ENCODE data around the gene DOK5. TPM values are rescaled to one million over a fixed set of nuclear protein-coding genes. Genes with fewer than 3 reads are reported as not detected.

Gene DOK5
- total and polyA plus RNA-seq, 2 donors, result 4.2 to 20.4 TPM

- no peaks in the 10 kb centered on the region for H3K36me3 ChIP-seq (ENCODE audit: insufficient read depth)
- 68% methylated on average over 6 of the region's 6 CpGs for WGBS
- H3K4me3 ChIP-seq (ENCODE audit: low read depth, low read length), result no peak overlapping the region
- H3K4me1 ChIP-seq (ENCODE audit: insufficient read depth), result no peaks in the 10 kb centered on the region
- no peak for DNase-seq (ENCODE audit: extremely low spot score)
- H3K27ac ChIP-seq (ENCODE audit: low read depth), result no peak overlapping the region
These were observed 18.4 kb upstream of the DOK5 start for GRCh38 chr20:54456961-54457360.

GRCh38 chr20:54458219-54458618 is 17.2 kb upstream of the DOK5 start:
- Histone ChIP-seq H3K4me1 (ENCODE audit: insufficient read depth) (no peaks in the 10 kb centered on the region), H3K4me3 (ENCODE audit: low read depth, low read length) (no peak overlapping the region), H3K36me3 (ENCODE audit: insufficient read depth) (no peaks in the 10 kb centered on the region), H3K27ac (ENCODE audit: low read depth) (no peak overlapping the region)
- no peak for DNase-seq (ENCODE audit: extremely low spot score)
- 69% methylated on average over 1 of the region's 1 CpG for WGBS

- DNase-seq (ENCODE audit: extremely low spot score), result no peak
- WGBS, result 78% methylated on average over 4 of the region's 4 CpGs
- H3K4me1 ChIP-seq (ENCODE audit: insufficient read depth), result no peaks in the 10 kb centered on the region
- H3K27ac ChIP-seq (ENCODE audit: low read depth), result no peak overlapping the region
- H3K36me3 ChIP-seq (ENCODE audit: insufficient read depth), result no peaks in the 10 kb centered on the region
- H3K4me3 ChIP-seq (ENCODE audit: low read depth, low read length), result no peak overlapping the region
These were observed 16.1 kb upstream of the DOK5 start for GRCh38 chr20:54459279-54459678.

- 83% methylated on average over 1 of the region's 1 CpG for WGBS
- H3K4me3 ChIP-seq (ENCODE audit: low read depth, low read length), result no peak overlapping the region
- H3K27ac ChIP-seq (ENCODE audit: low read depth), result no peak overlapping the region
These were observed 11.4 kb upstream of the DOK5 start for GRCh38 chr20:54464003-54464402.

GRCh38 chr20:54466127-54466526 is 9.3 kb upstream of the DOK5 start:
- no peak overlapping the region for H3K4me3 ChIP-seq (ENCODE audit: low read depth, low read length)
- H3K4me1 ChIP-seq (ENCODE audit: insufficient read depth), result no peaks in the 10 kb centered on the region
- no peak for DNase-seq (ENCODE audit: extremely low spot score)
- H3K36me3 ChIP-seq (ENCODE audit: insufficient read depth), result no peaks in the 10 kb centered on the region
- WGBS, result 89% methylated on average over 3 of the region's 3 CpGs
- no peak overlapping the region for H3K27ac ChIP-seq (ENCODE audit: low read depth)

More at GRCh38 chr20:54464003-54464402, 11.4 kb upstream of the DOK5 start:
- Histone ChIP-seq H3K36me3 (ENCODE audit: insufficient read depth) (no peaks in the 10 kb centered on the region), H3K4me1 (ENCODE audit: insufficient read depth) (no peaks in the 10 kb centered on the region)
- DNase-seq (ENCODE audit: extremely low spot score), result no peak

GRCh38 chr20:54467622-54468021 is 7.8 kb upstream of the DOK5 start:
- no peak for DNase-seq (ENCODE audit: extremely low spot score)
- Histone ChIP-seq H3K4me3 (ENCODE audit: low read depth, low read length) (no peak overlapping the region), H3K27ac (ENCODE audit: low read depth) (no peak overlapping the region), H3K36me3 (ENCODE audit: insufficient read depth) (no peaks in the 10 kb centered on the region), H3K4me1 (ENCODE audit: insufficient read depth) (no peaks in the 10 kb centered on the region)
- 85% methylated on average over 2 of the region's 2 CpGs for WGBS

GRCh38 chr20:54468082-54468481 is 7.3 kb upstream of the DOK5 start:
- Histone ChIP-seq H3K4me3 (ENCODE audit: low read depth, low read length) (no peak overlapping the region), H3K4me1 (ENCODE audit: insufficient read depth) (no peaks in the 10 kb centered on the region), H3K36me3 (ENCODE audit: insufficient read depth) (no peaks in the 10 kb centered on the region), H3K27ac (ENCODE audit: low read depth) (no peak overlapping the region)
- 70% methylated on average over 3 of the region's 3 CpGs for WGBS
- no peak for DNase-seq (ENCODE audit: extremely low spot score)

GRCh38 chr20:54469293-54469692 is 6.1 kb upstream of the DOK5 start:
- Histone ChIP-seq H3K4me3 (ENCODE audit: low read depth, low read length) (no peak overlapping the region), H3K36me3 (ENCODE audit: insufficient read depth) (no peaks in the 10 kb centered on the region), H3K4me1 (ENCODE audit: insufficient read depth) (no peaks in the 10 kb centered on the region), H3K27ac (ENCODE audit: low read depth) (no peak overlapping the region)
- WGBS, result 44% methylated on average over 2 of the region's 2 CpGs
- DNase-seq (ENCODE audit: extremely low spot score), result no peak

- no peak overlapping the region for H3K4me3 ChIP-seq (ENCODE audit: low read depth, low read length)
- WGBS, result 47% methylated on average over 1 of the region's 1 CpG
- no peak for DNase-seq (ENCODE audit: extremely low spot score)
- H3K27ac ChIP-seq (ENCODE audit: low read depth), result no peak overlapping the region
- H3K36me3 ChIP-seq (ENCODE audit: insufficient read depth), result no peaks in the 10 kb centered on the region
- H3K4me1 ChIP-seq (ENCODE audit: insufficient read depth), result no peaks in the 10 kb centered on the region
These were observed 5.4 kb upstream of the DOK5 start for GRCh38 chr20:54469952-54470351.

- Histone ChIP-seq H3K4me3 (ENCODE audit: low read depth, low read length) (no peak overlapping the region), H3K27ac (ENCODE audit: low read depth) (no peak overlapping the region), H3K4me1 (ENCODE audit: insufficient read depth) (no peaks in the 10 kb centered on the region), H3K36me3 (ENCODE audit: insufficient read depth) (no peaks in the 10 kb centered on the region)
- 97% methylated on average over 15 of the region's 15 CpGs for WGBS
- no peak for DNase-seq (ENCODE audit: extremely low spot score)
These were observed 4.7 kb upstream of the DOK5 start for GRCh38 chr20:54470697-54471096.

- H3K36me3 ChIP-seq (ENCODE audit: insufficient read depth), result no peaks in the 10 kb centered on the region
- no peaks in the 10 kb centered on the region for H3K4me1 ChIP-seq (ENCODE audit: insufficient read depth)
- H3K27ac ChIP-seq (ENCODE audit: low read depth), result no peak overlapping the region
- H3K4me3 ChIP-seq (ENCODE audit: low read depth, low read length), result no peak overlapping the region
- 88% methylated on average over 5 of the region's 5 CpGs for WGBS
- DNase-seq (ENCODE audit: extremely low spot score), result no peak
These were observed 2.8 kb upstream of the DOK5 start for GRCh38 chr20:54472607-54473006.

GRCh38 chr20:54473340-54473739 is 2.1 kb upstream of the DOK5 start:
- Histone ChIP-seq H3K4me3 (ENCODE audit: low read depth, low read length) (no peak overlapping the region), H3K4me1 (ENCODE audit: insufficient read depth) (no peaks in the 10 kb centered on the region), H3K36me3 (ENCODE audit: insufficient read depth) (no peaks in the 10 kb centered on the region), H3K27ac (ENCODE audit: low read depth) (no peak overlapping the region)
- WGBS, result 90% methylated on average over 7 of the region's 7 CpGs
- no peak for DNase-seq (ENCODE audit: extremely low spot score)

GRCh38 chr20:54474046-54474445 is 1.3 kb upstream of the DOK5 start:
- Histone ChIP-seq H3K36me3 (ENCODE audit: insufficient read depth) (no peaks in the 10 kb centered on the region), H3K4me1 (ENCODE audit: insufficient read depth) (no peaks in the 10 kb centered on the region), H3K27ac (ENCODE audit: low read depth) (no peak overlapping the region), H3K4me3 (ENCODE audit: low read depth, low read length) (no peak overlapping the region)
- no peak for DNase-seq (ENCODE audit: extremely low spot score)
- 54% methylated on average over 3 of the region's 3 CpGs for WGBS

- no peaks in the 10 kb centered on the region for H3K36me3 ChIP-seq (ENCODE audit: insufficient read depth)
- H3K27ac ChIP-seq (ENCODE audit: low read depth), result no peak overlapping the region
- no peaks in the 10 kb centered on the region for H3K4me1 ChIP-seq (ENCODE audit: insufficient read depth)
- WGBS, result 12% methylated on average over 10 of the region's 10 CpGs
- no peak for DNase-seq (ENCODE audit: extremely low spot score)
- H3K4me3 ChIP-seq (ENCODE audit: low read depth, low read length), result peak overlapping the region; percentile 39
These were observed 527 bp upstream of the DOK5 start for GRCh38 chr20:54474866-54475265.
